Endothelial cell (in vitro differentiated cells): ENCODE data around the gene KRT71. TPM values are rescaled to one million over a fixed set of nuclear protein-coding genes. Genes with fewer than 3 reads are reported as not detected.
"Not testable (repeated sequence)": the region's sequence is repeated elsewhere in the genome, so short reads cannot be mapped to it uniquely, and the experiment has no call there.

Experiments
- DNase-seq: peaks from one replicate; pipeline ENCODE4 v3.0.0; 2021; ENCODE audit warnings: low spot score
- H3K27ac Mint-ChIP-seq: one replicate; pipeline ENCODE4 v1.8.0; 2021; ENCODE audit warnings: mixed read lengths, inconsistent platforms; ENCODE audit not compliant: unreplicated experiment
- H3K27me3 Mint-ChIP-seq: one replicate; pipeline ENCODE4 v1.8.0; 2021; ENCODE audit warnings: mild to moderate bottlenecking, moderate library complexity, mixed read lengths, inconsistent platforms; ENCODE audit not compliant: unreplicated experiment
- H3K36me3 Mint-ChIP-seq: one replicate; pipeline ENCODE4 v1.8.0; 2021; ENCODE audit warnings: mild to moderate bottlenecking, low read depth, mixed read lengths, inconsistent platforms; ENCODE audit not compliant: unreplicated experiment
- H3K4me1 Mint-ChIP-seq: one replicate; pipeline ENCODE4 v1.8.0; 2021; ENCODE audit warnings: mild to moderate bottlenecking, mixed read lengths, inconsistent platforms; ENCODE audit not compliant: unreplicated experiment
- H3K4me3 Mint-ChIP-seq: one replicate; pipeline ENCODE4 v1.8.0; 2021; ENCODE audit warnings: mild to moderate bottlenecking, mixed read lengths, inconsistent platforms; ENCODE audit not compliant: unreplicated experiment
- H3K9me3 Mint-ChIP-seq: one replicate; pipeline ENCODE4 v1.8.0; 2021; ENCODE audit warnings: mixed read lengths, inconsistent platforms; ENCODE audit not compliant: unreplicated experiment
- CTCF ChIP-seq: fragments of 200-600 bp; sonication (generic); IDR thresholded peaks from one replicate; pipeline ENCODE4 v1.5.0; 2021; ENCODE audit warnings: antibody characterized with exemption; ENCODE audit not compliant: unreplicated experiment
- total RNA-seq: library from RNA; stranded (reverse); fragmentation: NEBNext Ultra II Directional; extraction: Animal tissue kit (Norgen Biotek cat#: 25700); gene quantifications from one replicate; pipeline ENCODE4 v1.2.1, GENCODE V29; 2021; ENCODE audit not compliant: unreplicated experiment

KRT71 gene
- total RNA-seq, 1 donor from 2014 or later: not detected

GRCh38 chr12:52600071-52600470, 47.1 kb upstream of the KRT71 start:
- DNase-seq: no peak
- Mint-ChIP-seq H3K4me3 (no peak overlapping the region), H3K4me1 (no peaks in the 10 kb centered on the region), H3K36me3 (no peaks in the 10 kb centered on the region), H3K27me3 (no peaks in the 10 kb centered on the region), H3K27ac (no peak overlapping the region), H3K9me3 (no peaks in the 10 kb centered on the region)
- TF ChIP-seq CTCF: no peak

- H3K4me3 Mint-ChIP-seq: no peak overlapping the region
- no peak overlapping the region for H3K27ac Mint-ChIP-seq
- DNase-seq: no peak
- H3K27me3 Mint-ChIP-seq: no peaks in the 10 kb centered on the region
- no peaks in the 10 kb centered on the region for H3K36me3 Mint-ChIP-seq
- no peaks in the 10 kb centered on the region for H3K9me3 Mint-ChIP-seq
- H3K4me1 Mint-ChIP-seq: no peaks in the 10 kb centered on the region
- no peak for TF ChIP-seq CTCF
These were observed 46.0 kb upstream of the KRT71 start for GRCh38 chr12:52598966-52599365.

GRCh38 chr12:52594237-52594636, 41.3 kb upstream of the KRT71 start:
- H3K27ac Mint-ChIP-seq, DNase-seq, H3K36me3 Mint-ChIP-seq, H3K9me3 Mint-ChIP-seq, H3K4me3 Mint-ChIP-seq, H3K27me3 Mint-ChIP-seq, H3K4me1 Mint-ChIP-seq: not testable (repeated sequence)

GRCh38 chr12:52591521-52591920, 38.6 kb upstream of the KRT71 start:
- no peak for TF ChIP-seq CTCF
- H3K4me3 Mint-ChIP-seq: no peak overlapping the region
- no peaks in the 10 kb centered on the region for H3K4me1 Mint-ChIP-seq
- DNase-seq: no peak
- H3K36me3 Mint-ChIP-seq: peaks cover 10% of the 10 kb centered on the region
- no peak overlapping the region for H3K27ac Mint-ChIP-seq
- peaks cover 10% of the 10 kb centered on the region for H3K9me3 Mint-ChIP-seq
- peaks cover 9% of the 10 kb centered on the region for H3K27me3 Mint-ChIP-seq

- no peak for TF ChIP-seq CTCF
- no peaks in the 10 kb centered on the region for H3K4me1 Mint-ChIP-seq
These were observed 37.1 kb upstream of the KRT71 start for GRCh38 chr12:52590021-52590420.

GRCh38 chr12:52587563-52587962, 34.6 kb upstream of the KRT71 start:
- Mint-ChIP-seq H3K36me3 (peaks cover 10% of the 10 kb centered on the region), H3K4me1 (peaks cover 3% of the 10 kb centered on the region), H3K27ac (no peak overlapping the region), H3K9me3 (peaks cover 10% of the 10 kb centered on the region), H3K4me3 (no peak overlapping the region), H3K27me3 (peaks cover 8% of the 10 kb centered on the region)
- no peak for DNase-seq
- TF ChIP-seq CTCF: no peak

More at GRCh38 chr12:52590021-52590420, 37.1 kb upstream of the KRT71 start:
- peaks cover 10% of the 10 kb centered on the region for H3K9me3 Mint-ChIP-seq
- peaks cover 10% of the 10 kb centered on the region for H3K36me3 Mint-ChIP-seq
- DNase-seq: no peak
- H3K4me3 Mint-ChIP-seq: no peak overlapping the region
- peaks cover 9% of the 10 kb centered on the region for H3K27me3 Mint-ChIP-seq
- H3K27ac Mint-ChIP-seq: no peak overlapping the region
